HFF-Myc (cell line): Measurements from ENCODE around the gene DNAAF3.

Experiments used
- DNase-seq: peaks from one replicate; pipeline ENCODE4 v3.0.0-alpha.2; 2011; ENCODE audit warnings: low read depth; ENCODE audit errors: extremely low read depth
- H3K4me3 ChIP-seq: replicated peaks from 2 replicates; pipeline ENCODE4 v1.5.1; 2011; ENCODE audit warnings: low read depth, mild to moderate bottlenecking, control low read depth, low read length
- CTCF ChIP-seq: IDR thresholded peaks from 2 replicates; pipeline ENCODE4 v1.5.1; 2012; ENCODE audit warnings: mild to moderate bottlenecking, low read depth, low read length, control low read depth; ENCODE audit errors: missing control alignments

The DNAAF3 gene

GRCh38 chr19:55152017-55152416 lies 14.4 kb downstream of the DNAAF3 start:
- DNase-seq, result no peak
- no peak overlapping the region for H3K4me3 ChIP-seq
- no peak for TF ChIP-seq CTCF

- no peak for DNase-seq
- H3K4me3 ChIP-seq, result no peak within 1 kb of the TSS
- TF ChIP-seq CTCF, result no peak
Observed at GRCh38 chr19:55149078-55150003, 17.1 kb downstream of the DNAAF3 start, which contains the start of gene TNNT1. Gene TNNT1, minus strand, starts transcription at chr19:55149206. Its CDS starts 2,049 bp downstream, at chr19:55147157.

- DNase-seq, result no peak
- no peak overlapping the region for H3K4me3 ChIP-seq
- no peak for TF ChIP-seq CTCF
Observed at GRCh38 chr19:55147545-55148251, 18.7 kb downstream of the DNAAF3 start.

GRCh38 chr19:55146705-55147273 lies 19.6 kb downstream of the DNAAF3 start:
- DNase-seq, result no peak

GRCh38 chr19:55146078-55146704 lies 20.2 kb downstream of the DNAAF3 start:
- DNase-seq, result no peak
- peak; percentile 61 for TF ChIP-seq CTCF
- peak overlapping the region; percentile 20; the same call in 1 of the 2 replicates for H3K4me3 ChIP-seq

More at GRCh38 chr19:55146705-55147273, 19.6 kb downstream of the DNAAF3 start:
- TF ChIP-seq CTCF, result no peak
- H3K4me3 ChIP-seq, result peak overlapping the region; percentile 20; the same call in 1 of the 2 replicates

GRCh38 chr19:55145232-55145631 lies 21.2 kb downstream of the DNAAF3 start:
- TF ChIP-seq CTCF, result no peak
- DNase-seq, result no peak
- H3K4me3 ChIP-seq, result no peak overlapping the region
